GM23338 (cell line): Measurements from ENCODE around the gene CDKL1.

Experiments
- CTCF ChIP-seq, 2 experiments: fragments of 200-600 bp in 1 of 2; sonication (generic) in 1 of 2; conservative IDR thresholded peaks; 2 replicates each; pipeline versions ENCODE4 v1.5.1 to v1.6.1; 2016 to 2017; ENCODE audit warnings: antibody characterized with exemption in 2 of 2, low read depth in 2 of 2, mild to moderate bottlenecking in 2 of 2, moderate library complexity in 1 of 2
- EZH2 ChIP-seq: fragments of 200-600 bp; sonication (generic); IDR thresholded peaks from one replicate; pipeline ENCODE4 v1.8.0; 2017; ENCODE audit warnings: antibody characterized with exemption, mild to moderate bottlenecking, low read depth; ENCODE audit not compliant: unreplicated experiment
- POLR2AphosphoS5 ChIP-seq: IDR thresholded peaks from 2 replicates; pipeline ENCODE4 v1.6.1; 2016; ENCODE audit warnings: antibody characterized with exemption, low read depth
- TF ChIP-seq, protein P1 (sequence below): IDR thresholded peaks from 2 replicates; pipeline ENCODE4 v1.6.1; 2016; ENCODE audit warnings: antibody characterized with exemption

DNA sequence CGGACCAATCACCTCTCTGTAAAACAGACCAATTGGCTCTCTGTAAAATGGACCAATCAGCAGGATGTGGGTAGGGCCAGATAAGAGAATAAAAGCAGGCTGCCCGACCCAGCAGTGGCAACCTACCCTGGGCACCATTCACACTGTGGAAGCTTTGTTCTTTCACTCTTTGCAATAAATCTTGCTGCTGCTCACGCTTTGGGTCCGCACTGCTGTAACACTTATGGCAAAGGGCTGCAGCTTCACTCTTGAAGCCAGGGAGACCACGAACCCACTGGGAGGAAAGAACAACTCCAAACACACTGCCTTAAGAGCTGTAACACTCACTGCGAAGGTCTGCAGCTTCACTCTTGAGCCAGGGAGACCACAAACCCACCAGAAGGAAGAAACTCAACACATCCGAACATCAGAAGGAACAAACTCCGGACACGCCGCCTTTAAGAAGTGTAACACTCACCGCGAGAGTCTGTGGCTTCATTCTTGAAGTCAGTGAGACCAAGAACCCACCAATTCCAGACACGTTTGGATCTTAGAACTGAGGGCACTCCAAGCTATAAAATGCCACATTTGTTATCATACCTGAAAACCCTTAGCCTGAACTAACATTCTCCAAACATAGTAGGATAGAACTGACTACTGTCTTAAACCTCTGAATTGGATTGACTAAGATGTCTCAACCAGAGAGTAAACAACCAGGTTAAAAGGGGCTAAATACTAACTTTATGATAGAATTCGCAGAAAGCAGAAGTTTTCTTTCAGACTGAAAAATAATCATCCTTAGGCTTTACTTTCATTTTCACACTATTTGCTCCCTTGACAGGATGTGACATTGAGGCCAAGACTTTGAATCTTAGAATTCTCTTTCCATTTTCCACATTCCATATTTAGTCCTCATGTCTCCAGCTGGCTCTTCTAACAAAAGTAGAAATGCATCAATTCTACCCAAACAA, 33.6 kb downstream of the CDKL1 start:
- no peak for TF ChIP-seq CTCF (conservative IDR thresholded peaks at IDR 0.05; ENCODE audit: low read depth in 2 of 2)
- no peak for TF ChIP-seq EZH2
- no peak for TF ChIP-seq POLR2AphosphoS5
- TF ChIP-seq, protein P1, sequence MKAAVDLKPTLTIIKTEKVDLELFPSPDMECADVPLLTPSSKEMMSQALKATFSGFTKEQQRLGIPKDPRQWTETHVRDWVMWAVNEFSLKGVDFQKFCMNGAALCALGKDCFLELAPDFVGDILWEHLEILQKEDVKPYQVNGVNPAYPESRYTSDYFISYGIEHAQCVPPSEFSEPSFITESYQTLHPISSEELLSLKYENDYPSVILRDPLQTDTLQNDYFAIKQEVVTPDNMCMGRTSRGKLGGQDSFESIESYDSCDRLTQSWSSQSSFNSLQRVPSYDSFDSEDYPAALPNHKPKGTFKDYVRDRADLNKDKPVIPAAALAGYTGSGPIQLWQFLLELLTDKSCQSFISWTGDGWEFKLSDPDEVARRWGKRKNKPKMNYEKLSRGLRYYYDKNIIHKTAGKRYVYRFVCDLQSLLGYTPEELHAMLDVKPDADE: no peak
